K562 (cell line): ENCODE measurements around the gene IMPG2. TPM values are rescaled to one million over a fixed set of nuclear protein-coding genes. Genes with fewer than 3 reads are reported as not detected.

Source experiments
- ATAC-seq: fragments of 200-7000 bp; cut with Tn5 transposase; 3 replicates; pipeline ENCODE4 v1.9.1; 2020; ENCODE audit warnings: moderate library complexity
- BruUV-seq: library from RNA; stranded (reverse); fragments of 400-500 nt; replicated peaks from 2 replicates; lab custom pipeline; 2021; lab: Mats Ljungman, UMichigan
- CTCF ChIA-PET: fragments of 300-600 bp; formaldehyde crosslinking; extraction: SDS; loops from one replicate; lab custom pipeline; 2021; ENCODE audit warnings: low intra/inter-chr PET ratio; lab: Yijun Ruan, JAX
- POLR2A ChIA-PET: fragments of 300-600, 350-650 bp; sonication (Branson Sonifier 250); formaldehyde crosslinking; extraction: SDS; loops from one replicate; lab custom pipeline; 2021; ENCODE audit warnings: antibody characterized with exemption, inconsistent platforms; lab: Yijun Ruan, JAX
- DNase-seq, 4 experiments: peaks; one replicate each; pipeline versions ENCODE4 v3.0.0 to v3.0.0-alpha.2; 2011 to 2018; ENCODE audit warnings: low spot score in 3 of 4, mixed read lengths in 3 of 4; ENCODE audit errors: extremely low read depth in 1 of 4
- FAIRE-seq: peaks from 2 replicates; lab custom pipeline; 2011; peaks lifted over from hg19 to GRCh38; lab: Jason Lieb, UNC
- H2AFZ ChIP-seq: 2 replicates; pipeline ENCODE4 v1.6.0; 2011; ENCODE audit warnings: low read depth, low read length, control low read depth, inconsistent platforms
- H3K27ac ChIP-seq: fragments of 200-600 bp; 3 replicates; pipeline ENCODE4 v1.8.0; 2011; ENCODE audit warnings: low read depth, mild to moderate bottlenecking, control low read depth, inconsistent platforms, low read length, moderate library complexity, mixed read lengths; ENCODE audit errors: extremely low read depth
- H3K27me3 ChIP-seq, 2 experiments: fragments of 300-600 bp in 1 of 2; 2 replicates in 1 of 2; 3 replicates in 1 of 2; pipeline versions ENCODE4 v1.6.0 to v1.8.0; 2011; ENCODE audit warnings: inconsistent platforms in 2 of 2, low read length in 2 of 2, mild to moderate bottlenecking in 1 of 2, mixed read lengths in 1 of 2, moderate library complexity in 1 of 2; ENCODE audit not compliant: control insufficient read depth in 2 of 2, insufficient read depth in 2 of 2
- H3K36me3 ChIP-seq: fragments of 300-600 bp; 3 replicates; pipeline ENCODE4 v1.8.0; 2011; ENCODE audit warnings: mild to moderate bottlenecking, low read length, inconsistent platforms; ENCODE audit not compliant: control insufficient read depth, insufficient read depth
- H3K4me1 ChIP-seq, 2 experiments: fragments of 200-600 bp in 1 of 2; replicated peaks in 1 of 2; 2 replicates in 1 of 2; 3 replicates in 1 of 2; pipeline versions ENCODE4 v1.5.1 to v1.8.0; 2011; ENCODE audit warnings: inconsistent platforms in 2 of 2, low read length in 2 of 2, mild to moderate bottlenecking in 1 of 2, mixed read lengths in 1 of 2, moderate library complexity in 1 of 2; ENCODE audit not compliant: control insufficient read depth in 2 of 2, insufficient read depth in 2 of 2
- H3K4me2 ChIP-seq: 2 replicates; pipeline ENCODE4 v1.6.1; 2011; ENCODE audit warnings: low read length, control low read depth, inconsistent platforms, mixed read lengths; ENCODE audit not compliant: insufficient read depth
- H3K4me3 ChIP-seq: fragments of 200-600 bp; sonication (generic), shearing (Covaris generic); 2 replicates; pipeline ENCODE4 v1.5.1; 2016; ENCODE audit warnings: control low read depth, inconsistent platforms
- H3K79me2 ChIP-seq: fragments of 200-600 bp; 3 replicates; pipeline ENCODE4 v1.8.0; 2011; ENCODE audit warnings: low read length, inconsistent platforms; ENCODE audit not compliant: control insufficient read depth, insufficient read depth
- H3K9ac ChIP-seq, 2 experiments: 2 replicates each; pipeline versions ENCODE4 v1.6.0 to v1.6.1; 2011; ENCODE audit warnings: low read depth in 2 of 2, low read length in 2 of 2, control low read depth in 1 of 2, inconsistent platforms in 1 of 2, mild to moderate bottlenecking in 1 of 2, mixed read lengths in 1 of 2; ENCODE audit not compliant: insufficient read depth in 1 of 2
- H3K9me1 ChIP-seq: one replicate; pipeline ENCODE4 v1.6.0; 2011; ENCODE audit warnings: inconsistent platforms, mild to moderate bottlenecking, low read length, moderate library complexity; ENCODE audit not compliant: control insufficient read depth, insufficient read depth
- H3K9me3 ChIP-seq: replicated peaks from 2 replicates; pipeline ENCODE4 v1.5.1; 2011; ENCODE audit warnings: low read depth, low read length, inconsistent platforms; ENCODE audit not compliant: control insufficient read depth, insufficient read depth
- H4K20me1 ChIP-seq: replicated peaks from 2 replicates; pipeline ENCODE4 v1.6.1; 2011; ENCODE audit warnings: low read length, inconsistent platforms, mixed read lengths; ENCODE audit not compliant: control insufficient read depth, insufficient read depth
- ATF3 ChIP-seq, 2 experiments: fragments of 450-650 bp in 1 of 2; sonication (generic) in 1 of 2; formaldehyde crosslinking in 1 of 2; IDR thresholded peaks in 1 of 2; conservative IDR thresholded peaks in 1 of 2; 2 replicates each; pipeline versions ENCODE4 v1.6.1 to v1.8.1; 2016 to 2023; ENCODE audit warnings: mild to moderate bottlenecking in 2 of 2, moderate library complexity in 2 of 2, inconsistent platforms in 1 of 2, missing genetic modification reagents in 1 of 2
- CBFA2T3 ChIP-seq: fragments of 450-650 bp; IDR thresholded peaks from 2 replicates; pipeline ENCODE4 v1.6.1; 2017
- CEBPB ChIP-seq: fragments of 450-650 bp; IDR thresholded peaks from 2 replicates; pipeline ENCODE4 v1.6.1; 2016; ENCODE audit warnings: missing genetic modification characterization, missing compliant biosample characterization
- CEBPG ChIP-seq, 3 experiments: fragments of 200-800 bp in 1 of 3; sonication (Bioruptor generic) in 1 of 3; sonication (generic) in 1 of 3; formaldehyde crosslinking in 1 of 3; IDR thresholded peaks in 2 of 3; conservative IDR thresholded peaks in 1 of 3; 2 replicates each; pipeline versions ENCODE4 v1.6.1 to v1.8.0; 2016 to 2022; ENCODE audit warnings: missing compliant biosample characterization in 2 of 3, missing genetic modification characterization in 2 of 3, mild to moderate bottlenecking in 1 of 3, missing genetic modification reagents in 1 of 3
- FOXA3 ChIP-seq, 2 experiments: fragments of 450-650 bp in 1 of 2; sonication (generic) in 1 of 2; formaldehyde crosslinking; IDR thresholded peaks in 1 of 2; conservative IDR thresholded peaks in 1 of 2; 2 replicates each; pipeline versions ENCODE4 v1.4.0 to v1.8.0; 2020 to 2022; ENCODE audit warnings: mild to moderate bottlenecking in 2 of 2, missing genetic modification reagents in 1 of 2
- HNRNPLL ChIP-seq: fragments of 200-400 bp; formaldehyde crosslinking; IDR thresholded peaks from 2 replicates; pipeline ENCODE4 v1.6.1; 2017; ENCODE audit warnings: low read length, low read depth, mild to moderate bottlenecking; ENCODE audit not compliant: poor library complexity, severe bottlenecking
- KLF16 ChIP-seq: IDR thresholded peaks from 2 replicates; pipeline ENCODE4 v1.6.1; 2016; ENCODE audit warnings: antibody characterized with exemption
- MLLT1 ChIP-seq, 2 experiments: fragments of 450-650 bp; IDR thresholded peaks; 2 replicates each; pipeline ENCODE4 v1.6.1; 2016
- MYC ChIP-seq, 2 experiments: fragments of 250-450 bp in 1 of 2; sonication (Bioruptor Pico) in 1 of 2; IDR thresholded peaks; 2 replicates each; pipeline versions ENCODE4 v1.5.1 to v1.6.1; 2012 to 2021; ENCODE audit warnings: low read depth in 2 of 2, borderline replicate concordance in 1 of 2, improper control_type of control experiment in 1 of 2, low read length in 1 of 2, mild to moderate bottlenecking in 1 of 2, moderate library complexity in 1 of 2
- POLR2AphosphoS5 ChIP-seq: IDR thresholded peaks from 2 replicates; pipeline ENCODE4 v1.6.1; 2011; ENCODE audit warnings: mild to moderate bottlenecking, low read depth, low read length, moderate library complexity; ENCODE audit not compliant: control insufficient read depth, insufficient read depth
- RAD51 ChIP-seq: fragments of 450-650 bp; IDR thresholded peaks from 2 replicates; pipeline ENCODE4 v1.7.1; 2016; ENCODE audit warnings: low read depth, mild to moderate bottlenecking, borderline replicate concordance
- SMARCE1 ChIP-seq: fragments of 450-650 bp; IDR thresholded peaks from 2 replicates; pipeline ENCODE4 v1.7.1; 2016; ENCODE audit warnings: mild to moderate bottlenecking
- TRIM24 ChIP-seq, 2 experiments: fragments of 450-650 bp; IDR thresholded peaks; 2 replicates each; pipeline ENCODE4 v1.6.1; 2016
- ZNF507 ChIP-seq: conservative IDR thresholded peaks from 2 replicates; pipeline ENCODE4 v1.6.1; 2017; ENCODE audit warnings: missing genetic modification characterization, missing compliant biosample characterization
- ZNF512 ChIP-seq: IDR thresholded peaks from 2 replicates; pipeline ENCODE4 v1.6.1; 2016; ENCODE audit warnings: missing genetic modification characterization, missing compliant biosample characterization
- WGBS: fragments of 100-300 bp; shearing (Covaris generic); methylation state at CpG from one replicate; pipeline ENCODE4 v1.1.6; 2016; ENCODE audit warnings: low coverage, mixed read lengths; ENCODE audit not compliant: insufficient coverage; ENCODE audit errors: missing lambda C conversion rate; 5-methylcytosine and 5-hydroxymethylcytosine counted together
- in situ Hi-C: fragments of 300-500 bp; cut with MboI; formaldehyde crosslinking; loops from 4 replicates; pipeline ENCODE4 v1.15.0; 2018; ENCODE audit warnings: inconsistent platforms, mixed read lengths
- intact Hi-C: fragments of 100-400 bp; cut with micrococcal nuclease; formaldehyde crosslinking; loops from 2 replicates; pipeline ENCODE4 v1.14.2; 2022
- polyA plus RNA-seq, 8 experiments: library from polyadenylated mRNA; depleted of rRNA in 4 of 8; stranded (reverse) in 5 of 8; unstranded in 3 of 8; fragments of >200 nt; fragmentation: Nextera tagmentation in 2 of 8; fragmentation: Illumina TruSeq in 1 of 8; extraction: Ambion mirVana in 2 of 8; extraction: Trizol in 1 of 8; gene quantifications; 2 replicates each; pipeline versions ENCODE4 v1.2.1 to v1.2.3, GENCODE V29; 2011 to 2014; ENCODE audit warnings: inconsistent platforms in 1 of 8, missing spikeins in 1 of 8
- total RNA-seq, 7 experiments: library from RNA; depleted of rRNA in 6 of 7; stranded (reverse); fragments of >200 nt in 6 of 7; fragmentation: Illumina TruSeq in 2 of 7; extraction: Trizol in 2 of 7; gene quantifications; 2 replicates each; pipeline versions ENCODE4 v1.2.1 to v1.2.3, GENCODE V29; 2011 to 2021; ENCODE audit warnings: low replicate concordance in 1 of 7

The IMPG2 gene
- total and polyA plus RNA-seq, 9 of the 15 experiments (the other 6 are each of a cell fraction or from before 2014, with no cell fraction given), result 0.04 to 0.36 (median 0.09) TPM

GRCh38 chr3:101325393-101326134, 5.2 kb upstream of the IMPG2 start:
- in situ Hi-C loops (no loop called here), intact Hi-C loops (loop anchor here (10.0 kb wide), 1 partner anchor 189 kb away; the partner anchor contains the start of gene SENP7)
- peak; percentile 91 for ATAC-seq
- Histone ChIP-seq H3K4me2 (peak overlapping the region; percentile 44), H3K9me3 (no peaks in the 10 kb centered on the region), H3K36me3 (peaks cover 16% of the 10 kb centered on the region; the same call in 2 of the 3 replicates), H2AFZ (no peak overlapping the region; the same call in 1 of the 2 replicates), H3K27ac (peak overlapping the region; percentile 59; the same call in 2 of the 3 replicates), H3K9ac (peak overlapping the region in 1 of 2 experiments; percentile 31; a peak in 1 of 4 replicates), H3K9me1 (no peaks in the 10 kb centered on the region), H3K79me2 (no peaks in the 10 kb centered on the region), H3K27me3 (no peaks in the 10 kb centered on the region), H3K4me1 (peaks cover 0 to 2% of the 10 kb centered on the region in 2 experiments; a peak in 2 of 5 replicates), H4K20me1 (no peaks in the 10 kb centered on the region), H3K4me3 (no peak overlapping the region)
- peak; percentile 15 to 73 (median 30) for DNase-seq
- FAIRE-seq, result peak; percentile 84
- CTCF ChIA-PET, result no interaction called here
- POLR2A ChIA-PET, result interaction anchor here (0.7 kb wide), 1 partner anchor 14 kb away, joined by 4 read pairs; no protein-coding TSS in a partner anchor
- 18% methylated on average over 5 of the region's 5 CpGs for WGBS
- BruUV-seq, result no TSS peak
- peak; percentile 59; the same call in 1 of the 2 replicates for TF ChIP-seq POLR2AphosphoS5
- TF ChIP-seq MLLT1 (IDR thresholded peaks at IDR 0.05), result no peak
- no peak for TF ChIP-seq HNRNPLL
- peak; percentile 86 for TF ChIP-seq CBFA2T3
- TF ChIP-seq SMARCE1, result peak; percentile 68; the same call in 1 of the 2 replicates
- TF ChIP-seq MYC (IDR thresholded peaks at IDR 0.05; ENCODE audit: low read depth, low read length), result no peak
- TF ChIP-seq MYC (CRISPR knock-in tag; IDR thresholded peaks at IDR 0.05; ENCODE audit: borderline replicate concordance, low read depth), result no peak
- peak; percentile 46; the same call in 1 of the 2 replicates for TF ChIP-seq RAD51
- peak in 1 of 2 experiments; percentile 37; a peak in 1 of 4 replicates for TF ChIP-seq TRIM24 (IDR thresholded peaks at IDR 0.05)
- TF ChIP-seq ZNF512 (tag), result no peak
- peak in 1 of 2 experiments; percentile 68; a peak in 1 of 4 replicates for TF ChIP-seq FOXA3 (CRISPR knock-in tag; conservative IDR thresholded peaks at IDR 0.05 in 1 of 2, IDR thresholded peaks at IDR 0.05 in 1 of 2)
- TF ChIP-seq ATF3 (IDR thresholded peaks at IDR 0.05), result peak; percentile 55; the same call in 1 of the 2 replicates
- no peak for TF ChIP-seq ATF3 (CRISPR knock-in tag; conservative IDR thresholded peaks at IDR 0.05)
- no peak for TF ChIP-seq ZNF507 (tag)
- peak; percentile 63 for TF ChIP-seq CEBPB (tag)
- no peak for TF ChIP-seq CEBPG (CRISPR knock-in tag; IDR thresholded peaks at IDR 0.05)
- TF ChIP-seq CEBPG (tag; conservative IDR thresholded peaks at IDR 0.05 in 1 of 2, IDR thresholded peaks at IDR 0.05 in 1 of 2), result 0 out of 4 replicates have a peak, but pooled peaks of 1 of the 2 experiments have one; percentile 17
- 0 out of 2 replicates have a peak, but pooled peaks have one; percentile 30 for TF ChIP-seq KLF16
